ENCODE data around the gene C6orf132. TPM values are rescaled to one million over a fixed set of nuclear protein-coding genes. Genes with fewer than 3 reads are reported as not detected.

Gene C6orf132, protein sequence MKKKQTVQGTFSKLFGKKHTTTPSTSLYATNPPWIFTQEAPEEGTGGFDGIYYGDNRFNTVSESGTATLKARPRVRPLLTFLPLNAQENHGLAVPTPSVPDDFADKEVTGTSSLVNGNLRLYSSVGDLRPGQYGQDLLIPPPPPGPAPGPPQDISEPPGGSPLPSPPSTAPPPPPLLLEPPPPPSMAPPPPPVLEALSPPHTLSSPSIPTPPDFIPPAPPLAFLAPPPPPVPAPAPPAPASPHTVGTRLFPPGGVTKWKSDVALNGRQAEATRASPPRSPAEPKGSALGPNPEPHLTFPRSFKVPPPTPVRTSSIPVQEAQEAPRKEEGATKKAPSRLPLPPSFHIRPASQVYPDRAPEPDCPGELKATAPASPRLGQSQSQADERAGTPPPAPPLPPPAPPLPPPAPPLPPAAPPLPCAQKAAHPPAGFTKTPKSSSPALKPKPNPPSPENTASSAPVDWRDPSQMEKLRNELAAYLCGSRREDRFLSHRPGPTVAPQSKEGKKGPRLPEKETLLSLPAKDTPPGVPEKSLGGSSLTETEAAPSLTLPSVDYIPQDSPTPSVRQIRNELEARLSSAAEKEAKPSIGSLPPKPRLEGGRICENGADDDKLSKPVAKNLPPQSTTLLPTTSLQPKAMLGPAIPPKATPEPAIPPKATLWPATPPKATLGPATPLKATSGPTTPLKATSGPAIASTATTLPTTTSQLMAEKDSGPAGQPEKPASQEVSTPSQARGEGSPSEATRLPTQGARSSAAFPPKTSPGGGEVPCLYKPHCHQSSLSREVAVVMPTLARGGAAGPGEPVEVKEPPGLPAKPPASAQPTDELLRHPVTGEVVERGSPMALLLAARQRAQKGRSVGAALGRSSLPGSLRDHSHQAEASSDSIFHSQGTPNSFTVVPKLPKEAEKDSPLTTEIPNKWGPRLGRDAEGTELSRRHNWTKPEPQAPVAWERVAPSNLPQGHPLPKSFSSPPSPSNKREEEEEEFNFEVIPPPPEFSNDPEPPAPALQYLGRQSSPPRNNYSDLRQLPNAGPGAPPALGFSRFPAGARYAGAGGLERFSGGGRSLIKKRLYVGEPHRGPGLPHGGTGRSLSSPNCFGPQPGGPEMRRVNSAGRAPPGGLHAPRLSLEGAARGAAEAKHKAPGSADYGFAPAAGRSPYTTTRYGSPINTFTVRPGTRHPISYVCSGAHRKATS
- 100 to 1,000 TPM; 150 to 357 TPM for polyA plus RNA-seq

DNA sequence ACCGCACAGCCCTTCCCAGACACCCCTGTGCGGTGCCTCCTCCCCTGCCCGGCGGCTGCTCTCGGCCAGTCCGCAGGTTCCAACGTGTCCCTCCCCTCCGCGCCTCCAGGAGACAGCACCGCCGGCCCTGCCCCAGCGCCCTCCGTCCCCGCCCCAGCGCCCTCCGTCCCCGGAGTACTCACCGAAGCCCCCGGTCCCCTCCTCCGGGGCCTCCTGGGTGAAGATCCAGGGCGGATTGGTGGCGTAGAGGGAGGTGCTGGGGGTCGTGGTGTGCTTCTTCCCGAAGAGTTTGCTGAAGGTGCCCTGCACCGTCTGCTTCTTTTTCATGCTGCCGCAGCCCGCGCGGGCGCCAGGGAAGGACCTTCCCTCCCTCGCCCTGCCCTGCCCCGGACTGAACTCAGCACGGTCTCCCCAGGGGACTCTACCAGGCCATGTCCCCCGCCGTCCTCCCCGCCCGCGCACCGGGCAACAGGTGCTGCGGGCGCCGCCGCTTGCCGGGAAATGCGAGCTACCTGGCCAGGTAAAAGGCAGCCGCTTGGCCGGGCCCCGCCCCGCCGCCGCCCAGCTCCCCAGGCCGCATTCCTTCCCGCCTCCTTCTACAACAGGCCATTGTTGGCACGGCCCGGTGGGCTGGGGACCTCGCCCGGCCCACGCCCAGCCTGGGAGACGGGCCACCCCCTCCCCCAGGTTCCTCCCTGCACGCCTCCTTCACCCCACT, at the start of gene C6orf132:
Gene C6orf132, minus strand, starts transcription at position 503 of the 718 bp plus-strand sequence. Its CDS starts 176 bp downstream, at position 327.
- Histone ChIP-seq H3K27ac (ENCODE audit: low read depth in 2 of 2, low read length in 1 of 2) (peak within 1 kb of the TSS; percentile 91 to 97), H3K9me3 (ENCODE audit: control insufficient read depth in 2 of 2, insufficient read depth in 1 of 2, low read depth in 1 of 2, low read length in 1 of 2) (no peaks in the 10 kb centered on the region), H3K4me1 (ENCODE audit: control insufficient read depth in 2 of 2, insufficient read depth in 2 of 2, low read length in 1 of 2) (peaks cover 0 to 9% of the 10 kb centered on the region in 2 donors), H3K27me3 (ENCODE audit: control insufficient read depth in 1 of 2, insufficient read depth in 2 of 2, low read length in 2 of 2) (no peaks in the 10 kb centered on the region), H3K4me3 (ENCODE audit: low read depth in 1 of 2, low read length in 2 of 2) (peak within 1 kb of the TSS; percentile 75 to 82), H3K36me3 (ENCODE audit: control insufficient read depth in 2 of 2, insufficient read depth in 2 of 2, low read length in 1 of 2) (peaks cover 0 to 9% of the 10 kb centered on the region in 2 donors)
- 2 to 4% methylated on average over 56 to 60 of the region's 60 CpGs for WGBS, 2 donors

DNA sequence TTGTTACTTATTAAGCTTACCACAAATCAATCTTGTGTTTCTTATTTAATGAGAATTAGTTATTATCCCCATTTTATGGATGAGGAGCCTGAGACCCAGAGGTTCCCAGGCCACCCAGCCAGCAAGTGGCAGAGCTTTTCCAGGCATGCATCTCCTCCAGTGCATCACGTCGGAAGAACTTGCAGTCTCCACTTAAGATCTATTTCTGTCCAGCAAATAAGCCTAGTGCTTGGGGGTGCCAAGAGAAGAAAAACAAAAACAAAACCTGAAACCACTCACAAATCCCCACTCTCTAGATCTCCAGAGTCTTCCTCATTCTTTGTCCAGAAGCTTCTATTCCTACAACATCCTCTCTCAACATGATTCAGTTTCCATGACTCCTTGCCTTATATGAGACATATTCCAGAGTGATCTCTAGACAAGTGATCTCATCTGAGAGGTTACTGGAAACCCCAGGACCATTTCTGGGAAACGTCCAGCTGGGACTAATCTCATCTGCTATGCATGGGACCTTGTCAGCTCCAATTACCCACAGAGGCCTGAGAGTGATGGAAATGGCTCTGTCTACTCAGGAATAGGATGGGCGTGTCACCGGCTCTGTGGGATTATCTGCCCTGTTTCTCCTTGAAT, 48.2 kb upstream of the C6orf132 start:
- 69 to 73% methylated on average over 5 of the region's 5 CpGs for WGBS, 2 donors
- no peaks in the 10 kb centered on the region for H3K9me3 ChIP-seq (ENCODE audit: control insufficient read depth in 2 of 2, insufficient read depth in 1 of 2, low read depth in 1 of 2, low read length in 1 of 2)
- no peaks in the 10 kb centered on the region for H3K36me3 ChIP-seq (ENCODE audit: control insufficient read depth in 2 of 2, insufficient read depth in 2 of 2, low read length in 1 of 2)
- no peak overlapping the region for H3K27ac ChIP-seq (ENCODE audit: low read depth in 2 of 2, low read length in 1 of 2)
- no peaks in the 10 kb centered on the region for H3K4me1 ChIP-seq (ENCODE audit: control insufficient read depth in 2 of 2, insufficient read depth in 2 of 2, low read length in 1 of 2)
- H3K27me3 ChIP-seq (ENCODE audit: control insufficient read depth in 1 of 2, insufficient read depth in 2 of 2, low read length in 2 of 2): no peaks in the 10 kb centered on the region
- H3K4me3 ChIP-seq (ENCODE audit: low read depth in 1 of 2, low read length in 2 of 2): no peak overlapping the region

DNA sequence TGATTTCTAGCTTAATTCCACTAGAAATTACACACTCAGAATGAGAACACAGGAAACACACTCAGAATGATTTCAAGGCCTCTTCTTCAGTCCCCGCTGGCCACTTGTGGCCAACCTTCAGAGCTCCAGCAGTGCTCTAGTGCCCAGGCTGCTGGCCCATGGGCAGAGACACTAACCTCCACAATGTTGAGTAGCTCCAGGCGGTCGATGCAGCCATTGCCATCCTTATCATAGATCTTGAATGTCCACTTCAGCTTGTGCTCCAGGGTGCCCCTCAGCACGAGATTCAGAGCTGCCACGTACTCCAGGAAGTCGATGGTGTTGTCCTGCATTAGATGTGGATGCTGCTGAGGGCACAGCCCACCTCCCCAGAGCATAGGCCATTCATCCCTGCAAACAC, 46.0 kb upstream of the C6orf132 start:
- H3K4me3 ChIP-seq (ENCODE audit: low read depth in 1 of 2, low read length in 2 of 2): no peak overlapping the region
- H3K4me1 ChIP-seq (ENCODE audit: control insufficient read depth in 2 of 2, insufficient read depth in 2 of 2, low read length in 1 of 2): no peaks in the 10 kb centered on the region
- H3K27me3 ChIP-seq (ENCODE audit: control insufficient read depth in 1 of 2, insufficient read depth in 2 of 2, low read length in 2 of 2): no peaks in the 10 kb centered on the region
- no peak overlapping the region for H3K27ac ChIP-seq (ENCODE audit: low read depth in 2 of 2, low read length in 1 of 2)
- no peaks in the 10 kb centered on the region for H3K9me3 ChIP-seq (ENCODE audit: control insufficient read depth in 2 of 2, insufficient read depth in 1 of 2, low read depth in 1 of 2, low read length in 1 of 2)
- H3K36me3 ChIP-seq (ENCODE audit: control insufficient read depth in 2 of 2, insufficient read depth in 2 of 2, low read length in 1 of 2): peaks cover 0 to 3% of the 10 kb centered on the region in 2 donors
- WGBS, 2 donors: 73 to 87% methylated on average over 6 of the region's 6 CpGs

DNA sequence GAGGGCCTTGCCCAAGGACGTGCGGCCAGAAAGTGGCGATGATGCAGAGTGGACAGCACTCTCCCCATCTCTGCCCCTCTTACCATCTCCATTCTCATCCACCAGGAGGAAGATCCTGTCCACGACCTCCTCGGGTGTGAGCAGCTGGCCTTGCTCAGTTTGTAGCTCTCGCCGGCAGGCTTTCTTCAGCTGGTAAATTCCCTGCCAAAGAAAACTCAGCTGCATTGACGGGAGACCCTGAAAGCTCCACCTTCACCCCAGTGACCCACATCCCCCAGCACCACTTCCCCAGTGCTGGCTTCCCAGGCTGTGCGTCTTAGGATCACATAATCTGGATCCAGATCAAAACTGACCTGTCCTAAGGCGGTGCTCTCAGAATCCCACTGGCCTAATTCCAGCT, 43.2 kb upstream of the C6orf132 start:
- H3K27me3 ChIP-seq (ENCODE audit: control insufficient read depth in 1 of 2, insufficient read depth in 2 of 2, low read length in 2 of 2): no peaks in the 10 kb centered on the region
- no peaks in the 10 kb centered on the region for H3K9me3 ChIP-seq (ENCODE audit: control insufficient read depth in 2 of 2, insufficient read depth in 1 of 2, low read depth in 1 of 2, low read length in 1 of 2)
- H3K4me1 ChIP-seq (ENCODE audit: control insufficient read depth in 2 of 2, insufficient read depth in 2 of 2, low read length in 1 of 2): no peaks in the 10 kb centered on the region
- peaks cover 0 to 3% of the 10 kb centered on the region in 2 donors for H3K36me3 ChIP-seq (ENCODE audit: control insufficient read depth in 2 of 2, insufficient read depth in 2 of 2, low read length in 1 of 2)
- 70% methylated on average over 10 of the region's 10 CpGs for WGBS, 2 donors
- no peak overlapping the region for H3K4me3 ChIP-seq (ENCODE audit: low read depth in 1 of 2, low read length in 2 of 2)
- H3K27ac ChIP-seq (ENCODE audit: low read depth in 2 of 2, low read length in 1 of 2): no peak overlapping the region

DNA sequence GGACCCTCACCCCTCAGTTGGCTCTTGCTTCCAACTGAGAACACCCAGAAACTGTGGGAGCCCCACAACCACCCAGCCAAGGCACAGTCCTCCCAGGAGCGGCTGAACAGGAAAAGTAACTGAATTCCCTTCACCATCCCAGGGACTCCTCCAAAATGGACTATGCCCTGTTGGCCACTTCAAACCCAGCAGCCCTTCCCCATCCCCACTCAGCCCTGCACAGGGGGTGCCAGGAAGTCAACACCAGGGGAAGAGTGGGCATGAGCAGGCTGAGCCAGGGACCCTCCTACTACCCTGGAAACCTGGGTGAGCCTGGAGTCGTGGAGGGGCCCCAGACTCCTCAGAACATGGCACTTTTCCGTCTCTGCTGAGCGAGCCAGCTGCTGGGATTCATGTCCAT, 42.1 kb upstream of the C6orf132 start:
- Histone ChIP-seq H3K9me3 (ENCODE audit: control insufficient read depth in 2 of 2, insufficient read depth in 1 of 2, low read depth in 1 of 2, low read length in 1 of 2) (no peaks in the 10 kb centered on the region), H3K27me3 (ENCODE audit: control insufficient read depth in 1 of 2, insufficient read depth in 2 of 2, low read length in 2 of 2) (no peaks in the 10 kb centered on the region), H3K4me3 (ENCODE audit: low read depth in 1 of 2, low read length in 2 of 2) (no peak overlapping the region), H3K36me3 (ENCODE audit: control insufficient read depth in 2 of 2, insufficient read depth in 2 of 2, low read length in 1 of 2) (peaks cover 0 to 3% of the 10 kb centered on the region in 2 donors), H3K27ac (ENCODE audit: low read depth in 2 of 2, low read length in 1 of 2) (no peak overlapping the region), H3K4me1 (ENCODE audit: control insufficient read depth in 2 of 2, insufficient read depth in 2 of 2, low read length in 1 of 2) (no peaks in the 10 kb centered on the region)
- 80 to 87% methylated on average over 4 of the region's 4 CpGs for WGBS, 2 donors

DNA sequence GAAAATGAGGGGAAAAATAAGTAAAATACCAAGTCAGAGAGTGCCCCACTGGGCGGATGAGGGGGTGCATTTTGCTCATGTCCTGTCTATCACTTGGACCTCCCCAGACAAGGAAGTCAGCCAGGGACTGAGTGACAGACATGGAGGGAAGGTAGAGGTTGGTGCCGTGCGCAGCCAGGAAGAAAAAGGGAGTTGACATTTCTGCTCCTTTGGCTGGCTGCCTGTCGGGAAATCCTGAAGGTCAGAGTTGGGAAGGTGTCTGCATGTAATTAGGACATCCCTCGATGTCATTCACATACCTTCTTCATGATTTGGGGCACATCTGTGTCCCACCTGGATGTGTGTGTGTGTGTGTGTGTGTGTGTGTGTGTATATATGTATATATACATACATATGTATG, 39.7 kb upstream of the C6orf132 start:
- Histone ChIP-seq H3K27me3 (ENCODE audit: control insufficient read depth in 1 of 2, insufficient read depth in 2 of 2, low read length in 2 of 2) (no peaks in the 10 kb centered on the region), H3K4me1 (ENCODE audit: control insufficient read depth in 2 of 2, insufficient read depth in 2 of 2, low read length in 1 of 2) (no peaks in the 10 kb centered on the region), H3K36me3 (ENCODE audit: control insufficient read depth in 2 of 2, insufficient read depth in 2 of 2, low read length in 1 of 2) (peaks cover 0 to 3% of the 10 kb centered on the region in 2 donors), H3K4me3 (ENCODE audit: low read depth in 1 of 2, low read length in 2 of 2) (no peak overlapping the region), H3K27ac (ENCODE audit: low read depth in 2 of 2, low read length in 1 of 2) (no peak overlapping the region), H3K9me3 (ENCODE audit: control insufficient read depth in 2 of 2, insufficient read depth in 1 of 2, low read depth in 1 of 2, low read length in 1 of 2) (no peaks in the 10 kb centered on the region)
- 75 to 79% methylated on average over 5 of the region's 5 CpGs for WGBS, 2 donors

DNA sequence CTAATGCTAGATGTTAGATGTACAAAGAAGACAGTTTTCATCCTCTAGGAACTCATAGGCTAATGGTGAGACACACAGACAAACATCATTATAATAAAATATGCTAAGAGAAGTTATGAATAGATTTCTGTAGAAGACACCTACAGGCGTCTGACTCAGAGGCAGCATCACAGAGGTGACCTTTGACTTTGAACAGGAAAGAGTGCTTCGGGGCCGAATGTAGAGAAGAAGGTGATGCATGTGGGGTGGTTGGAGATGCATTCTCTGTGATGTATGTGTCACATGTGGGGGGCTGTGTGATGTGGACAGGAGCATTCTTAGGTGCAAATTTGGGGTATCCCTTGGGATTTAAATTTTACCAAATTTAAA, 37.5 kb upstream of the C6orf132 start:
- Histone ChIP-seq H3K27me3 (ENCODE audit: control insufficient read depth in 1 of 2, insufficient read depth in 2 of 2, low read length in 2 of 2) (no peaks in the 10 kb centered on the region), H3K36me3 (ENCODE audit: control insufficient read depth in 2 of 2, insufficient read depth in 2 of 2, low read length in 1 of 2) (peaks cover 0 to 3% of the 10 kb centered on the region in 2 donors), H3K9me3 (ENCODE audit: control insufficient read depth in 2 of 2, insufficient read depth in 1 of 2, low read depth in 1 of 2, low read length in 1 of 2) (no peaks in the 10 kb centered on the region), H3K4me1 (ENCODE audit: control insufficient read depth in 2 of 2, insufficient read depth in 2 of 2, low read length in 1 of 2) (no peaks in the 10 kb centered on the region), H3K27ac (ENCODE audit: low read depth in 2 of 2, low read length in 1 of 2) (no peak overlapping the region), H3K4me3 (ENCODE audit: low read depth in 1 of 2, low read length in 2 of 2) (no peak overlapping the region)
- 59 to 62% methylated on average over 3 of the region's 3 CpGs for WGBS, 2 donors

DNA sequence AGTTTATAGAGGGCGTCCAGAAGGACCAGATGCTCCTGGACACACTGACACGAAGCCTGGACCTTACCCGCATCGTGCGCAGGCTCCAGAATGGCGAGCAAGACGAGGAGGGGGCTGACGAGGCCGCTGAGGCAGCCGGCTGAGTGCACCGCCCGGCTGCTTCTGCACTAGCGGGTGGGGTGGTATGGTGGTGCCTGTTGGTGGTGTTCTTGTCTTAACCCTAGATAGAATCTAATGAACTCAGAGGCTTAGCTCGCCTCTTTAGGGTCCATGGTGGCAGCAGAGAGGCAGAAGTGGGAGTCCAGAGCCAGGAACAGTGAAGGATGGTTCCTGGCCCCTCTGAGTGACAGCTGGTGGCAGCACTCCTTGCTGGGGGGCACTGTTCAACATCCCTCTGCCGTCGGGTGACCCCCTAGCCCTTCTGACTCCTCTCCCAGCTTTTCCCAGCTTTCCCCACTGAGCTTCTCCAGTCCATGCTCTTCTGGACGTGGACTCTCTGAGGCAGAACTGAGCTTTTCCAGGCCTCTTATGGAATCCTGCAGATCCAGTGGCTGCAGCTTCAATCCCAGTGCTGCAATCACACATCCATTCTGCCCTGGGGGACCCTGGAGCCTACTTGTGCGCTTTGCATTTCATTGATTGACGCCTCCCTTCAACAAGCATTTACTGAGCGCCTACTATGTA, 37.0 kb upstream of the C6orf132 start:
- no peaks in the 10 kb centered on the region for H3K27me3 ChIP-seq (ENCODE audit: control insufficient read depth in 1 of 2, insufficient read depth in 2 of 2, low read length in 2 of 2)
- no peaks in the 10 kb centered on the region for H3K4me1 ChIP-seq (ENCODE audit: control insufficient read depth in 2 of 2, insufficient read depth in 2 of 2, low read length in 1 of 2)
- H3K4me3 ChIP-seq (ENCODE audit: low read depth in 1 of 2, low read length in 2 of 2): no peak overlapping the region
- H3K36me3 ChIP-seq (ENCODE audit: control insufficient read depth in 2 of 2, insufficient read depth in 2 of 2, low read length in 1 of 2): no peaks in the 10 kb centered on the region
- no peaks in the 10 kb centered on the region for H3K9me3 ChIP-seq (ENCODE audit: control insufficient read depth in 2 of 2, insufficient read depth in 1 of 2, low read depth in 1 of 2, low read length in 1 of 2)
- WGBS, 2 donors: 91 to 92% methylated on average over 20 of the region's 20 CpGs
- H3K27ac ChIP-seq (ENCODE audit: low read depth in 2 of 2, low read length in 1 of 2): no peak overlapping the region
